HCT116 (cell line): ENCODE data around the gene FNBP1. TPM values are rescaled to one million over a fixed set of nuclear protein-coding genes. Genes with fewer than 3 reads are reported as not detected.

ENCODE experiments used
- ATAC-seq: fragments of 200-7000 bp; cut with Tn5 transposase; 2 replicates; pipeline ENCODE4 v1.9.1; 2020; ENCODE audit warnings: mild to moderate bottlenecking, moderate library complexity
- BruUV-seq: library from RNA; stranded (reverse); fragments of 400-500 nt; replicated peaks from 2 replicates; lab custom pipeline; 2021; lab: Mats Ljungman, UMichigan
- CTCF ChIA-PET: fragments of 300-600 bp; sonication (Branson Sonifier 250); formaldehyde crosslinking; loops from one replicate; lab custom pipeline; 2021; ENCODE audit warnings: antibody characterized with exemption; lab: Charles Lee
- POLR2A ChIA-PET: fragments of 300-600, 350-600 bp; sonication (Branson Sonifier 250); formaldehyde crosslinking; loops from one replicate; lab custom pipeline; 2021; ENCODE audit warnings: antibody characterized with exemption; lab: Charles Lee
- RAD21 ChIA-PET, 2 experiments: fragments of 300-600 bp; sonication (Branson Sonifier 250); formaldehyde crosslinking; loops; one replicate each; lab custom pipeline; 2023; ENCODE audit warnings: low total read pairs in 2 of 2; ENCODE audit not compliant: uncharacterized antibody in 2 of 2, unreplicated experiment in 2 of 2, low non-redundant PET in 1 of 2; lab: Charles Lee
- DNase-seq: peaks from one replicate; pipeline ENCODE4 v3.0.0-alpha.2; 2010; ENCODE audit warnings: low read depth, low spot score
- H2AFZ ChIP-seq: fragments of 200-600 bp; shearing (Covaris generic), sonication (generic); 2 replicates; pipeline ENCODE4 v1.6.1; 2017; ENCODE audit warnings: low read depth, mixed run types, mixed read lengths, antibody characterized with exemption, low read length; ENCODE audit not compliant: poor library complexity, severe bottlenecking
- H3K27ac ChIP-seq: 2 replicates; pipeline ENCODE4 v1.5.1; 2012; ENCODE audit warnings: low read depth, low read length
- H3K27me3 ChIP-seq: fragments of 200-600 bp; sonication (generic); 2 replicates; pipeline ENCODE4 v1.6.1; 2016; ENCODE audit warnings: mixed run types, low read length, mixed read lengths; ENCODE audit not compliant: insufficient read depth
- H3K36me3 ChIP-seq, 2 experiments: fragments of 200-500 bp in 1 of 2; fragments of 200-600 bp in 1 of 2; sonication (Bioruptor generic) in 1 of 2; sonication (generic) in 1 of 2; 2 replicates each; pipeline versions ENCODE4 v1.5.1 to v1.6.1; 2014 to 2016; ENCODE audit warnings: low read length in 2 of 2, inconsistent platforms in 1 of 2, mixed read lengths in 1 of 2, mixed run types in 1 of 2; ENCODE audit not compliant: insufficient read depth in 2 of 2, control insufficient read depth in 1 of 2
- H3K4me1 ChIP-seq, 2 experiments: fragments of 200-600 bp in 1 of 2; sonication (generic) in 1 of 2; 2 replicates each; pipeline versions ENCODE4 v1.5.1 to v1.6.1; 2012 to 2017; ENCODE audit warnings: low read length in 2 of 2, inconsistent platforms in 1 of 2, mild to moderate bottlenecking in 1 of 2, mixed read lengths in 1 of 2, mixed run types in 1 of 2, moderate library complexity in 1 of 2; ENCODE audit not compliant: insufficient read depth in 2 of 2, control insufficient read depth in 1 of 2
- H3K4me2 ChIP-seq: fragments of 200-600 bp; sonication (generic); 2 replicates; pipeline ENCODE4 v1.6.1; 2017; ENCODE audit warnings: mixed run types, low read length, mixed read lengths
- H3K4me3 ChIP-seq, 2 experiments: fragments of 200-600 bp in 1 of 2; sonication (generic) in 1 of 2; replicated peaks in 1 of 2; 2 replicates each; pipeline ENCODE4 v1.5.1; 2011 to 2016; ENCODE audit warnings: low read length in 2 of 2, control low read depth in 1 of 2, low read depth in 1 of 2, mild to moderate bottlenecking in 1 of 2, mixed read lengths in 1 of 2, mixed run types in 1 of 2
- H3K79me2 ChIP-seq: fragments of 200-600 bp; sonication (generic); 2 replicates; pipeline ENCODE4 v1.6.1; 2017; ENCODE audit warnings: mild to moderate bottlenecking, mixed run types, low read length, moderate library complexity, mixed read lengths; ENCODE audit not compliant: insufficient read depth
- H3K9ac ChIP-seq: fragments of 200-600 bp; sonication (generic); 2 replicates; pipeline ENCODE4 v1.6.1; 2016; ENCODE audit warnings: low read length, mixed read lengths
- H3K9me2 ChIP-seq: fragments of 200-600 bp; sonication (generic), shearing (Covaris generic); 2 replicates; pipeline ENCODE4 v1.6.1; 2017; ENCODE audit warnings: mixed run types, mild to moderate bottlenecking, moderate library complexity; ENCODE audit not compliant: insufficient read depth
- H3K9me3 ChIP-seq, 2 experiments: fragments of 200-500 bp in 1 of 2; fragments of 200-600 bp in 1 of 2; sonication (Bioruptor generic) in 1 of 2; sonication (generic) in 1 of 2; 2 replicates each; pipeline ENCODE4 v1.6.1; 2014 to 2017; ENCODE audit warnings: low read length in 2 of 2, mixed read lengths in 2 of 2, inconsistent platforms in 1 of 2, low read depth in 1 of 2, mild to moderate bottlenecking in 1 of 2, mixed run types in 1 of 2, moderate library complexity in 1 of 2; ENCODE audit not compliant: control insufficient read depth in 1 of 2, insufficient read depth in 1 of 2
- H4K20me1 ChIP-seq: fragments of 200-600 bp; sonication (generic), shearing (Covaris generic); 2 replicates; pipeline ENCODE4 v1.6.1; 2017; ENCODE audit warnings: mixed run types, mild to moderate bottlenecking, moderate library complexity; ENCODE audit not compliant: insufficient read depth
- EZH2phosphoT487 ChIP-seq: fragments of 200-600 bp; IDR thresholded peaks from 2 replicates; pipeline ENCODE4 v1.6.1; 2018; ENCODE audit warnings: antibody characterized with exemption, borderline replicate concordance
- FOSL1 ChIP-seq: IDR thresholded peaks from 2 replicates; pipeline ENCODE4 v1.6.1; 2012; ENCODE audit warnings: low read depth
- SIN3A ChIP-seq: IDR thresholded peaks from 2 replicates; pipeline ENCODE4 v1.6.1; 2012; ENCODE audit warnings: low read depth
- SP1 ChIP-seq: IDR thresholded peaks from 2 replicates; pipeline ENCODE4 v1.6.1; 2012; ENCODE audit warnings: low read depth
- ZFX ChIP-seq: fragments of 450-650 bp; IDR thresholded peaks from 2 replicates; pipeline ENCODE4 v1.6.1; 2017
- intact Hi-C: fragments of 100-400 bp; cut with micrococcal nuclease; formaldehyde crosslinking; loops from 2 replicates; pipeline ENCODE4 v1.10.0; 2022
- total RNA-seq: library from RNA; stranded (reverse); gene quantifications from one replicate; pipeline ENCODE4 v1.2.1, GENCODE V29; 2021; ENCODE audit not compliant: unreplicated experiment

FNBP1 gene
- total RNA-seq, 1 experiment from 2014 or later: 25.0 TPM

DNA sequence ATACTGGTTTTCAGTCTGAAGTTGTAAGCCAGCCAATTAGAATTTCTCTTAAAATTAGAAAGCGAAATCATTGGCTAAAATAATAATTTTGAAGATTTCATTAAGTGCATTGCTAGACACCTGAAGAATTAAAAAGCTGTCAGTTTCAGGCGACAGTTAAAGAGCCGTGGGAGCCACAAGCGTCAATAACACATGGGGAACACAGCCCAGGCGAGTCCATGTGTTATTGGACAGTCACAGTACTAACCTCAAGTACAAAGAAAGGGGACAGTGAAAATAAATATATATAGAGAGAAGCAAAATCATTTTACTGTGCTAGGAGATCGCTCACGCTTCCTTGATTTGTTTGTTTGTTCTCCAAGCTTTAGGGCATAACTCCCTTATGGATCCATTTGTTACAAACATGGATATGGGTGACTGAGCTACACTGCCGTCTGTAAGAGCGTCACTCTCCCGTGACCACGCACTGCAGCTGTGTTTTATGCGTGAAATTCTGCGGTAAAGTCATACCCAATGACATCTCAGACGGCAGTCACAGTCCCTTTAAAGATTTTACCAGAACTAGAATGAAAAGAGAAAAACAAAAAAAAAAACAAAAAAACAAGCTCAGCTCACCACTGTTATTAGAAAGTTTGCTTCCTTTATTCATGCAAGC is 124.6 kb downstream of the FNBP1 start:
- ChIA-PET POLR2A (no interaction called here), CTCF (no interaction called here)

DNA sequence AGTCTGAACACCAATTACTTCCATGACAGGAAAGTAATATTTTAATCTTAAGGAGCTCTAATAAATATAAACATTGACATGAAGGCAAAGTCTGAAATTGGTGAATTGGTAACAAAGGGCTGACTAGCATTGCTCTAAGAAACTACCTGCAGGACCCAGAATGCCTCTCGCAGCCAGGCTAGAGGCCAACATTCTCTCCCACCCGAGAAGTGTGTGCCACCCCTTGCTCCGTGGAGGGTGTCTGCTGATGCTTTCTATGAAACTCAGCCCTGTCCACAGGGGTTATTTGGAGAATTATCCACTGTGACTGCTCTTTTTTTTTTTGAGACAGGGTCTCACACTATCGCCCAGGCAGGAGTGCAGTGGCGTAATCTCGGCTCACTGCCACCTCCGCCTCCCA is 126.3 kb downstream of the FNBP1 start:
- Histone ChIP-seq H3K9me2 (no peaks in the 10 kb centered on the region), H3K9me3 (no peaks in the 10 kb centered on the region), H3K9ac (no peak overlapping the region), H3K4me3 (no peak overlapping the region), H3K27ac (no peak overlapping the region)
- ChIA-PET RAD21 (no interaction called here), CTCF (no interaction called here)
- TF ChIP-seq ZFX: no peak
- TF ChIP-seq, all 23 proteins: peak for 0
- ATAC-seq (no peak), DNase-seq (no peak)
- intact Hi-C loops: no loop called here
- Histone ChIP-seq H3K36me3 (no peaks in the 10 kb centered on the region), H4K20me1 (no peaks in the 10 kb centered on the region), H3K4me1 (0 out of 4 replicates have a peak, but pooled peaks cover 0 to 3% of the 10 kb centered on the region in 2 experiments), H3K27me3 (no peaks in the 10 kb centered on the region), H3K4me2 (no peak overlapping the region), H2AFZ (no peak overlapping the region), H3K79me2 (no peaks in the 10 kb centered on the region)
- BruUV-seq: no TSS peak
- POLR2A ChIA-PET: interaction anchor here (0.7 kb wide), 1 partner anchor 28 kb away, joined by 3 read pairs; no protein-coding TSS in a partner anchor

More for the DNA sequence above, 124.6 kb downstream of the FNBP1 start:
- Histone ChIP-seq H3K36me3 (no peaks in the 10 kb centered on the region), H3K9me2 (no peaks in the 10 kb centered on the region), H3K4me3 (no peak overlapping the region), H3K27ac (no peak overlapping the region), H2AFZ (no peak overlapping the region), H3K4me2 (no peak overlapping the region), H4K20me1 (no peaks in the 10 kb centered on the region), H3K9me3 (no peaks in the 10 kb centered on the region), H3K9ac (no peak overlapping the region), H3K27me3 (no peaks in the 10 kb centered on the region), H3K4me1 (no peaks in the 10 kb centered on the region), H3K79me2 (no peaks in the 10 kb centered on the region)
- ATAC-seq (no peak), DNase-seq (no peak)
- TF ChIP-seq EZH2phosphoT487 (no peak), SP1 (no peak), FOSL1 (no peak), ZFX (no peak), SIN3A (no peak)
- no TSS peak for BruUV-seq
- intact Hi-C loops: no loop called here
- RAD21 ChIA-PET: no interaction called here
